HG03097 (cell line): Measurements from ENCODE around the gene TGM1.
"Not testable (repeated sequence)": the region's sequence is repeated elsewhere in the genome, so short reads cannot be mapped to it uniquely, and the experiment has no call there.

Experiments used
- ATAC-seq: cut with Tn5 transposase; IDR thresholded peaks from one replicate; pipeline ENCODE4 v1.9.1; 2021; ENCODE audit not compliant: unreplicated experiment, low FRiP score

The TGM1 gene

GRCh38 chr14:24255931-24256711 is 6.9 kb downstream of the TGM1 start:
- no peak for ATAC-seq

GRCh38 chr14:24255438-24255837 is 7.5 kb downstream of the TGM1 start:
- ATAC-seq = no peak

GRCh38 chr14:24254630-24255392 is 8.2 kb downstream of the TGM1 start:
- ATAC-seq = no peak

GRCh38 chr14:24253936-24254335 is 9.0 kb downstream of the TGM1 start:
- ATAC-seq = no peak

- ATAC-seq = no peak
Measured at GRCh38 chr14:24252289-24253124, 10.5 kb downstream of the TGM1 start.

- no peak for ATAC-seq
Measured at GRCh38 chr14:24251880-24252288, 11.1 kb downstream of the TGM1 start.

GRCh38 chr14:24250354-24250753 is 12.6 kb downstream of the TGM1 start:
- no peak for ATAC-seq

GRCh38 chr14:24249230-24250021 is 13.6 kb downstream of the TGM1 start:
- ATAC-seq = no peak

- ATAC-seq = no peak
Measured at GRCh38 chr14:24247422-24247821, 15.6 kb downstream of the TGM1 start.

- no peak for ATAC-seq
Measured at GRCh38 chr14:24246765-24247212, 16.2 kb downstream of the TGM1 start.

GRCh38 chr14:24245350-24245749 is 17.6 kb downstream of the TGM1 start:
- not testable (repeated sequence) for ATAC-seq

- no peak for ATAC-seq
Measured at GRCh38 chr14:24243336-24243836, 19.6 kb downstream of the TGM1 start.

- ATAC-seq = peak; percentile 81
Measured at GRCh38 chr14:24241829-24242443, 21.0 kb downstream of the TGM1 start.

- ATAC-seq = no peak
Measured at GRCh38 chr14:24240110-24240918, 22.7 kb downstream of the TGM1 start.

- ATAC-seq = no peak
Measured at GRCh38 chr14:24238527-24239037, 24.4 kb downstream of the TGM1 start.

- ATAC-seq = no peak
Measured at GRCh38 chr14:24238123-24238522, 24.9 kb downstream of the TGM1 start.

- no peak for ATAC-seq
Measured at GRCh38 chr14:24237463-24237955, 25.5 kb downstream of the TGM1 start.

- no peak for ATAC-seq
Measured at GRCh38 chr14:24236689-24237462, 26.1 kb downstream of the TGM1 start.
